ENCODE measurements around the gene VIL1. TPM values are rescaled to one million over a fixed set of nuclear protein-coding genes. Genes with fewer than 3 reads are reported as not detected.
A peak's percentile ranks its signal among the peaks of the same experiment; 100 is the strongest.

VIL1 gene
- total and polyA plus RNA-seq, 2 donors from 2014 or later: 9.0 to 10.5 TPM

GRCh38 chr2:218402911-218403411 is 16.0 kb upstream of the VIL1 start:
- Histone ChIP-seq H3K36me3 (ENCODE audit: control insufficient read depth in 2 of 3, insufficient read depth in 3 of 3, low read length in 3 of 3) (peaks cover 0 to 13% (median 2%) of the 10 kb centered on the region in 3 donors), H3K9ac (ENCODE audit: low read length in 3 of 3) (no peak overlapping the region), H3K27ac (ENCODE audit: low read depth in 2 of 2, low read length in 2 of 2) (peak overlapping the region in 1 of 2 donors; percentile 43), H3K4me1 (ENCODE audit: control insufficient read depth in 2 of 3, insufficient read depth in 2 of 3, low read depth in 1 of 3, low read length in 3 of 3) (peaks cover 2 to 34% (median 19%) of the 10 kb centered on the region in 3 donors), H3K4me3 (ENCODE audit: low read length in 3 of 3) (no peak overlapping the region), H3K9me3 (ENCODE audit: control insufficient read depth in 2 of 3, insufficient read depth in 1 of 3, low read length in 3 of 3) (no peaks in the 10 kb centered on the region), H3K27me3 (ENCODE audit: control insufficient read depth, insufficient read depth, low read length) (no peaks in the 10 kb centered on the region)
- DNase-seq: peak in 2 of 5 donors; percentile 51 to 82
- FAIRE-seq: no peak
- intact Hi-C loops (cut with DNase I): no loop called here
- no peak for TF ChIP-seq CTCF (IDR thresholded peaks at IDR 0.05; ENCODE audit: borderline replicate concordance, extremely low read depth, insufficient read depth)

- Histone ChIP-seq H3K4me3 (ENCODE audit: low read length in 3 of 3) (no peak overlapping the region), H3K9ac (ENCODE audit: low read length in 3 of 3) (no peak overlapping the region), H3K27me3 (ENCODE audit: control insufficient read depth, insufficient read depth, low read length) (no peaks in the 10 kb centered on the region), H3K27ac (ENCODE audit: low read depth in 2 of 2, low read length in 2 of 2) (no peak overlapping the region), H3K4me1 (ENCODE audit: control insufficient read depth in 2 of 3, insufficient read depth in 2 of 3, low read depth in 1 of 3, low read length in 3 of 3) (peaks cover 2 to 32% (median 19%) of the 10 kb centered on the region in 3 donors), H3K36me3 (ENCODE audit: control insufficient read depth in 2 of 3, insufficient read depth in 3 of 3, low read length in 3 of 3) (peaks cover 0 to 13% (median 2%) of the 10 kb centered on the region in 3 donors), H3K9me3 (ENCODE audit: control insufficient read depth in 2 of 3, insufficient read depth in 1 of 3, low read length in 3 of 3) (no peaks in the 10 kb centered on the region)
- peak in 1 of 5 donors; percentile 29 for DNase-seq
- intact Hi-C loops (cut with DNase I): no loop called here
- no peak for TF ChIP-seq CTCF (IDR thresholded peaks at IDR 0.05; ENCODE audit: borderline replicate concordance, extremely low read depth, insufficient read depth)
- FAIRE-seq: no peak
Observed at GRCh38 chr2:218403810-218404209, 15.1 kb upstream of the VIL1 start.

GRCh38 chr2:218404351-218405085 is 14.4 kb upstream of the VIL1 start:
- H3K4me1 ChIP-seq (ENCODE audit: control insufficient read depth in 2 of 3, insufficient read depth in 2 of 3, low read depth in 1 of 3, low read length in 3 of 3): peaks cover 2 to 32% (median 19%) of the 10 kb centered on the region in 3 donors
- H3K4me3 ChIP-seq (ENCODE audit: low read length in 3 of 3): no peak overlapping the region
- no peak for TF ChIP-seq CTCF (IDR thresholded peaks at IDR 0.05; ENCODE audit: borderline replicate concordance, extremely low read depth, insufficient read depth)
- H3K27ac ChIP-seq (ENCODE audit: low read depth in 2 of 2, low read length in 2 of 2): no peak overlapping the region
- no peaks in the 10 kb centered on the region for H3K27me3 ChIP-seq (ENCODE audit: control insufficient read depth, insufficient read depth, low read length)
- intact Hi-C loops (cut with DNase I): no loop called here
- peaks cover 0 to 13% (median 2%) of the 10 kb centered on the region in 3 donors for H3K36me3 ChIP-seq (ENCODE audit: control insufficient read depth in 2 of 3, insufficient read depth in 3 of 3, low read length in 3 of 3)
- no peak for FAIRE-seq
- no peaks in the 10 kb centered on the region for H3K9me3 ChIP-seq (ENCODE audit: control insufficient read depth in 2 of 3, insufficient read depth in 1 of 3, low read length in 3 of 3)
- peak in 3 of 5 donors; percentile 39 to 81 (median 75) for DNase-seq
- H3K9ac ChIP-seq (ENCODE audit: low read length in 3 of 3): no peak overlapping the region

Measured in kidney (tissue), 14 donors.